ENCODE results near the gene HJV.

Gene HJV

GRCh38 chr1:146022403-146023127 is 1.0 kb upstream of the HJV start:
- no peak for TF ChIP-seq CTCF (conservative IDR thresholded peaks at IDR 0.05; ENCODE audit: low read length)
- no peak for DNase-seq (ENCODE audit: low read depth)
- no peak overlapping the region for H3K4me3 ChIP-seq (ENCODE audit: low read length)

GRCh38 chr1:146021050-146021445 is 487 bp downstream of the HJV start:
- DNase-seq (ENCODE audit: low read depth) = no peak
- no peak for TF ChIP-seq CTCF (conservative IDR thresholded peaks at IDR 0.05; ENCODE audit: low read length)

GRCh38 chr1:146020058-146021049 is 1.2 kb downstream of the HJV start:
- TF ChIP-seq CTCF (conservative IDR thresholded peaks at IDR 0.05; ENCODE audit: low read length) = no peak
- DNase-seq (ENCODE audit: low read depth) = no peak
- H3K4me3 ChIP-seq (ENCODE audit: low read length) = no peak overlapping the region

More at GRCh38 chr1:146021050-146021445, 487 bp downstream of the HJV start:
- H3K4me3 ChIP-seq (ENCODE audit: low read length) = no peak overlapping the region

GRCh38 chr1:146019231-146020057 is 2.1 kb downstream of the HJV start:
- DNase-seq (ENCODE audit: low read depth) = no peak
- no peak for TF ChIP-seq CTCF (conservative IDR thresholded peaks at IDR 0.05; ENCODE audit: low read length)
- H3K4me3 ChIP-seq (ENCODE audit: low read length) = no peak overlapping the region

GRCh38 chr1:146016891-146017290 is 4.6 kb downstream of the HJV start:
- TF ChIP-seq CTCF (conservative IDR thresholded peaks at IDR 0.05; ENCODE audit: low read length) = no peak
- H3K4me3 ChIP-seq (ENCODE audit: low read length) = no peak overlapping the region

GRCh38 chr1:146013559-146013922 is 8.0 kb downstream of the HJV start:
- no peak for TF ChIP-seq CTCF (conservative IDR thresholded peaks at IDR 0.05; ENCODE audit: low read length)
- no peak overlapping the region for H3K4me3 ChIP-seq (ENCODE audit: low read length)
- DNase-seq (ENCODE audit: low read depth) = no peak

More at GRCh38 chr1:146016891-146017290, 4.6 kb downstream of the HJV start:
- DNase-seq (ENCODE audit: low read depth) = peak; percentile 43
